ENCODE results near the gene RTN3.

The RTN3 gene

DNA sequence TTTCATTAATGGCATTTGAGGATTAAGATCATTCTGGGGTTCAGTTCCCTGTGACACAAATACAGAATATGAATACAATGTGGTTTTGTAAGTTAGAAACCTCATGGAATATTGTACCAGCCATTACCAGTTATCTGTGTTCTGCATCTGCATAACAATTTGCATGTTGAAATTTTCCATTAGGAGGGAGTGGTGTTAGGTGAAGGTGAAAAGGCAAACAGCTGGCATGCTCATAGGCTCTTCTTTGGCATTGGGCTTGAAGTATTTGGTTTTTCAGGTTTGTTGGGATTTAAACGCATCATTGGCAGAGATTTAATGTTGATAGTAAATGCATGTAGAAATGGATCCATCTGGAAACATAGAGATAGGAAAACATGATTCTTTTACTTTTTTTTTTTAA is 18.6 kb downstream of the RTN3 start:
- peaks cover 5 to 14% of the 10 kb centered on the region in 2 donors for H3K36me3 Mint-ChIP-seq
- H3K27ac Mint-ChIP-seq = no peak overlapping the region
- ATAC-seq (replicated peaks) (no peak), DNase-seq (no peak)
- no peak overlapping the region for H3K4me3 Mint-ChIP-seq
- H3K4me1 Mint-ChIP-seq = peaks cover 12 to 44% of the 10 kb centered on the region in 2 donors
- H3K9me3 Mint-ChIP-seq = no peaks in the 10 kb centered on the region
- H3K27me3 Mint-ChIP-seq = no peaks in the 10 kb centered on the region

GRCh38 chr11:63705526-63705925 is 24.2 kb downstream of the RTN3 start:
- Mint-ChIP-seq H3K4me1 (peaks cover 4 to 29% of the 10 kb centered on the region in 2 donors), H3K27ac (no peak overlapping the region), H3K9me3 (no peaks in the 10 kb centered on the region), H3K36me3 (peaks cover 2 to 4% of the 10 kb centered on the region in 2 donors), H3K27me3 (no peaks in the 10 kb centered on the region), H3K4me3 (no peak overlapping the region)
- ATAC-seq (replicated peaks) (no peak), DNase-seq (no peak)

DNA sequence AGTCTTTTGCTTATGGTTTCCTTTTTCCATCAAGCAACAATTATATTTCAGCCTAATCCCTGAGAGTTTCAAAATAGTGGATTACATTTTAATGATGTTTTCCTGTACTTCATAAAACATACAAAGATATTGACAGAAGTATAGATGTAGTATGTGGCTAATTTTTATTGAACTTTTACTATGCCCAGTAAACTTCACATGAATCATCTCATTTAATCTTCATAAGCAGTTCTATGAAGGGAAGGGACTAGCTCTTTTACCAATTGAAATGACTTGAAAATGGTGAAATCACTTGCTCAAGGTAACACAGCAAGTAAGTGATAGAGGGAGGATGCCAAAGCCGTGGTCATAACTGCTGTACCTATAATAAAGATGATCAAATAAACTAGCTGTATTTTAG is 27.5 kb downstream of the RTN3 start:
- ATAC-seq (replicated peaks) = no peak
- Mint-ChIP-seq H3K4me1 (peaks cover 2 to 14% of the 10 kb centered on the region in 2 donors), H3K27ac (no peak overlapping the region), H3K9me3 (no peaks in the 10 kb centered on the region), H3K36me3 (peaks cover 2 to 3% of the 10 kb centered on the region in 2 donors), H3K27me3 (no peaks in the 10 kb centered on the region), H3K4me3 (no peak overlapping the region)
- no peak for DNase-seq

DNA sequence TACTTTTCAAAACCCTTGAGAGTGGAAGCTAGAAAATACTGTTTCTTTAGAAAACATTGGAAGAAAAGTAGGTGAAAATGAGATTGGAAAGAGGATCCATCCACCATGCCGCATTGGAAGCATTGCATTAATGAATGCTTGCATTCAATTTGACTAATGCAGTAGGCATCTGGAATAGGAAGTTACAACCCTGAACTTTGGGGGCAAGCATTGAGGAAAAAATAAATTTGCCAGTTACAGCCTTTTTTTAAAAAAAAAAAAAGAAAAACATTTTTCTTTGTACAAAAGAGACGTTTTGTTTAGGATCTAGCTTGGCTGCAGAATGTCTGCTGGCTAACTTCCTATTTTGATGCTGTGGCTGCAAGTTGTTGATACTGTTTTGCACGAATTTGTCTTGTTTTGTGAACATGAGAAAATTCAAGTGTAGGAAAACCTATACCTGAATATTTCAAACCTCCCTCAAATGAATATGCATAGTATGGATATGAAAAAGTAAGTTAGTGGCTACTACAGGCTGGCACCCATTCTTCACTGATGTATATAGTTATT is 28.1 kb downstream of the RTN3 start:
- Mint-ChIP-seq H3K4me1 (peaks cover 2 to 9% of the 10 kb centered on the region in 2 donors), H3K36me3 (peaks cover 3 to 5% of the 10 kb centered on the region in 2 donors), H3K27ac (no peak overlapping the region), H3K4me3 (no peak overlapping the region), H3K27me3 (no peaks in the 10 kb centered on the region), H3K9me3 (no peaks in the 10 kb centered on the region)
- ATAC-seq (replicated peaks) (no peak), DNase-seq (no peak)

GRCh38 chr11:63710476-63711217 is 29.3 kb downstream of the RTN3 start:
- DNase-seq (no peak), ATAC-seq (replicated peaks) (no peak)
- no peaks in the 10 kb centered on the region for H3K9me3 Mint-ChIP-seq
- peaks cover 5 to 7% of the 10 kb centered on the region in 2 donors for H3K36me3 Mint-ChIP-seq
- H3K27ac Mint-ChIP-seq = no peak overlapping the region
- H3K4me3 Mint-ChIP-seq = no peak overlapping the region
- H3K4me1 Mint-ChIP-seq = peaks cover 0 to 4% of the 10 kb centered on the region in 2 donors
- no peaks in the 10 kb centered on the region for H3K27me3 Mint-ChIP-seq

DNA sequence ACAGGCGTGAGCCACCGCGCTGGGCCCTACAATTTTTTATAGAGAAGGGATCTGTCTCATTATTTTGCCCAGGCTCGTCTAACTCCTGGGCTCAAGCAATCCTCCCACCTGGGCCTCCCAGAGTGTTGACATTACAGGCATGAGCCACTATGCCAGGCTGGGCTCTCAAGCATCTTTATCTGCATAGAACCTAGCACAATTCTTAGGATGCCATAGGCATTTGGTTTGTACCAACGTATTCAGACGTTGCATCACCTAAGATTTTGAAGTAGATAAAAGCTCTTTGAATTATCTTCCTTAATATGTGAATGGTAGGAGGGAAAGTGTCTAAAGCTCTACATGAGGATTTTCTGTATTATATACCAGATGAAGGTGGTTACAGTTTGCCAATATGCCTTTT is 30.5 kb downstream of the RTN3 start:
- H3K27me3 Mint-ChIP-seq = no peaks in the 10 kb centered on the region
- no peak overlapping the region for H3K4me3 Mint-ChIP-seq
- H3K36me3 Mint-ChIP-seq = peaks cover 5 to 7% of the 10 kb centered on the region in 2 donors
- peaks cover 0 to 4% of the 10 kb centered on the region in 2 donors for H3K4me1 Mint-ChIP-seq
- no peak for ATAC-seq (replicated peaks)
- DNase-seq = no peak
- no peak overlapping the region for H3K27ac Mint-ChIP-seq
- H3K9me3 Mint-ChIP-seq = no peaks in the 10 kb centered on the region

DNA sequence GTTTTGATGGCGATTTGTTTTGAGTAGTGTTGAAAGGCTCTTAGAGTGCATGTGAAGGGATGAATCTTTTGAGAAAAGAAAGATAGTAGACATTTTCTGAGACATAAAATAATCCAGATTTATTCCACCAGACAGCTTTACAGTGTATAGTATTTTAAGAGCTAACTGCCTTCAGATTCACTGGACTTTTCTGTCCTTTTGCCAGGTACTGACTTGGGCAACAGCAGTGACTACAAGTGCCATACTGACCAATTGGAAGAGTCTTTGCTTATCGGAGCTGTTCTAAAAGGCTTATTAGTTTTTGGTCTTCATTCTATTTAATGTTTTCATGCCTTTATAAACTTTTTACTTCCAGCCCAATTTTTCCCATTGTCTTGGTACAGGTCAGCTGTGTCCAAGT is 32.5 kb downstream of the RTN3 start:
- no peak overlapping the region for H3K4me3 Mint-ChIP-seq
- H3K4me1 Mint-ChIP-seq = peaks cover 0 to 1% of the 10 kb centered on the region in 2 donors
- ATAC-seq (replicated peaks) (no peak), DNase-seq (no peak)
- H3K27ac Mint-ChIP-seq = no peak overlapping the region
- peaks cover 5 to 7% of the 10 kb centered on the region in 2 donors for H3K36me3 Mint-ChIP-seq
- no peaks in the 10 kb centered on the region for H3K9me3 Mint-ChIP-seq
- no peaks in the 10 kb centered on the region for H3K27me3 Mint-ChIP-seq

- Mint-ChIP-seq H3K27ac (no peak overlapping the region), H3K36me3 (peaks cover 4% of the 10 kb centered on the region in 2 donors), H3K4me1 (no peaks in the 10 kb centered on the region), H3K4me3 (no peak overlapping the region), H3K9me3 (no peaks in the 10 kb centered on the region), H3K27me3 (no peaks in the 10 kb centered on the region)
- ATAC-seq (replicated peaks) (no peak), DNase-seq (no peak)
Observed at GRCh38 chr11:63716046-63716445, 34.7 kb downstream of the RTN3 start.

DNA sequence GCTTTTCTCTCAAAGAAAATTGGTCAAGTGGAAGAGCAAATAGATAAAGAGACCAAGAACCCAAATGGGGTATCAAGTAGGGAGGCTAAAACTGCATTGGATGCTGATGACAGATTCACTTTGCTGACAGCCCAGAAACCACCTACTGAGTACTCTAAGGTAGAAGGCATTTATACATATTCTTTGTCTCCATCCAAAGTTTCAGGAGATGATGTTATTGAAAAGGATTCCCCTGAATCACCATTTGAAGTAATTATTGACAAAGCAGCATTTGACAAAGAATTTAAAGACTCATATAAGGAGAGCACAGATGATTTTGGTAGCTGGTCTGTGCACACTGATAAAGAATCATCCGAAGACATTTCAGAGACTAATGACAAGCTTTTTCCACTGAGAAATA is 37.7 kb downstream of the RTN3 start:
- no peak overlapping the region for H3K27ac Mint-ChIP-seq
- ATAC-seq (replicated peaks) (no peak), DNase-seq (no peak)
- H3K9me3 Mint-ChIP-seq = no peaks in the 10 kb centered on the region
- peaks cover 4% of the 10 kb centered on the region in 2 donors for H3K36me3 Mint-ChIP-seq
- no peaks in the 10 kb centered on the region for H3K27me3 Mint-ChIP-seq
- no peaks in the 10 kb centered on the region for H3K4me1 Mint-ChIP-seq
- H3K4me3 Mint-ChIP-seq = no peak overlapping the region

- no peak for ATAC-seq (replicated peaks)
- no peaks in the 10 kb centered on the region for H3K9me3 Mint-ChIP-seq
- no peak for DNase-seq
- no peaks in the 10 kb centered on the region for H3K27me3 Mint-ChIP-seq
- peaks cover 0 to 2% of the 10 kb centered on the region in 2 donors for H3K36me3 Mint-ChIP-seq
- H3K4me1 Mint-ChIP-seq = no peaks in the 10 kb centered on the region
- H3K4me3 Mint-ChIP-seq = no peak overlapping the region
- no peak overlapping the region for H3K27ac Mint-ChIP-seq
Observed at GRCh38 chr11:63719987-63720386, 38.7 kb downstream of the RTN3 start.

DNA sequence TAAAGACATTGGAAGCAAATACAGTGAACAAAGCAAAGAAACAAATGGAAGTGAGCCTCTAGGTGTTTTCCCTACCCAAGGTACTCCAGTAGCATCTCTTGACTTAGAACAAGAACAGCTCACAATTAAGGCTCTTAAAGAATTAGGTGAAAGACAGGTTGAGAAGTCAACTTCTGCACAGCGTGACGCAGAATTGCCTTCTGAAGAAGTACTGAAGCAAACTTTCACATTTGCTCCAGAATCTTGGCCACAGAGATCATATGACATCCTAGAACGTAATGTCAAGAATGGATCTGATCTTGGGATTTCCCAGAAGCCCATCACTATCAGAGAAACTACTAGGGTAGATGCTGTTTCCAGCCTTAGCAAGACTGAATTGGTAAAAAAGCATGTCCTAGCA is 39.3 kb downstream of the RTN3 start:
- Mint-ChIP-seq H3K9me3 (no peaks in the 10 kb centered on the region), H3K27me3 (no peaks in the 10 kb centered on the region), H3K36me3 (peaks cover 0 to 2% of the 10 kb centered on the region in 2 donors), H3K4me3 (no peak overlapping the region), H3K27ac (no peak overlapping the region), H3K4me1 (no peaks in the 10 kb centered on the region)
- no peak for DNase-seq
- ATAC-seq (replicated peaks) = no peak

GRCh38 chr11:63729326-63729725 is 48.0 kb downstream of the RTN3 start:
- H3K9me3 Mint-ChIP-seq = no peaks in the 10 kb centered on the region

GRCh38 chr11:63736864-63737263 is 55.6 kb downstream of the RTN3 start:
- Mint-ChIP-seq H3K27me3 (no peaks in the 10 kb centered on the region), H3K27ac (no peak overlapping the region), H3K9me3 (no peaks in the 10 kb centered on the region), H3K4me3 (no peak overlapping the region), H3K4me1 (peaks cover 0 to 5% of the 10 kb centered on the region in 2 donors), H3K36me3 (peaks cover 0 to 2% of the 10 kb centered on the region in 2 donors)
- DNase-seq = no peak
- no peak for ATAC-seq (replicated peaks)

More at GRCh38 chr11:63729326-63729725, 48.0 kb downstream of the RTN3 start:
- DNase-seq (no peak), ATAC-seq (replicated peaks) (no peak)
- Mint-ChIP-seq H3K36me3 (peaks cover 3 to 4% of the 10 kb centered on the region in 2 donors), H3K27me3 (no peaks in the 10 kb centered on the region), H3K4me3 (no peak overlapping the region), H3K27ac (no peak overlapping the region), H3K4me1 (no peaks in the 10 kb centered on the region)

- no peak overlapping the region for H3K4me3 Mint-ChIP-seq
- DNase-seq (no peak), ATAC-seq (replicated peaks) (no peak)
- H3K4me1 Mint-ChIP-seq = peaks cover 0 to 5% of the 10 kb centered on the region in 2 donors
- H3K36me3 Mint-ChIP-seq = peaks cover 0 to 2% of the 10 kb centered on the region in 2 donors
- H3K27ac Mint-ChIP-seq = no peak overlapping the region
- no peaks in the 10 kb centered on the region for H3K27me3 Mint-ChIP-seq
- no peaks in the 10 kb centered on the region for H3K9me3 Mint-ChIP-seq
Observed at GRCh38 chr11:63737718-63738117, 56.4 kb downstream of the RTN3 start.

DNA sequence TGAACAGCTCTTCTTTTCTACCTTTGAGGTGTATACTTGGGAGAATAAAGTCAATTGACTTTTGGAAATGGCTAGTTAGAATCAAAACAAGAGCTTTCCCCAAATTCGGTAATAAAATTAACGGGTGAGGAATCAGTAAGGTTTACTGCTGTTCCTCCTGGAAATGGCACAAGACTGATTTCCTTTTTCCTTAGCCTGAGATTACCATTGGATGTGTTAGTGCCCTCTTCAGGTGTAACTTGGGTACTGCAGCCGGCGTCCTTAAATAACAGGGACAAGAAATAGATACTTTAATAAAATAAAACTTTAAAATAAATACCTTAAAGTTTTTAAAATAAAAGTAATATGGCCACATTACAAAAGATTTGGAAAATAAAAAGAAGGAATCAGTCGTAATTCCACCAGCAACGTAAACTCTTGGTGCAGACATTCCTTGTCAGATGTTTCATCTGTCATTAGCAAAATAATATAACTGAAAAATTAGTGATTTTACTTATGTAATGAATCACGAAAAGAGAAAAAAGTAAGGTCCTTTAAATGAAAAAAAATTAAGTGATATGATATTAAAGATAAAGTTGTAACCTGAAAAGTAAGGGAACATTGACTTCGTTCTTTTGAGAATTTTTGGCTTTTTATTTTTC is 57.5 kb downstream of the RTN3 start:
- no peaks in the 10 kb centered on the region for H3K27me3 Mint-ChIP-seq
- ATAC-seq (replicated peaks) = no peak
- peaks cover 0 to 1% of the 10 kb centered on the region in 2 donors for H3K36me3 Mint-ChIP-seq
- no peak overlapping the region for H3K4me3 Mint-ChIP-seq
- no peak for DNase-seq
- H3K27ac Mint-ChIP-seq = no peak overlapping the region
- H3K4me1 Mint-ChIP-seq = peaks cover 0 to 5% of the 10 kb centered on the region in 2 donors
- no peaks in the 10 kb centered on the region for H3K9me3 Mint-ChIP-seq
